Psoas muscle (tissue), 8 donors: ENCODE measurements around the gene PER2. TPM values are rescaled to one million over a fixed set of nuclear protein-coding genes. Genes with fewer than 3 reads are reported as not detected.

Experiments used
- ATAC-seq, 4 donors: fragments of 200-7000 bp; cut with Tn5 transposase; one replicate each; pipeline ENCODE4 v1.9.1; 2020; ENCODE audit warnings: moderate library complexity in 3 of 4, mild to moderate bottlenecking in 2 of 4
- DNase-seq, 2 donors: peaks; one replicate each; pipeline ENCODE4 v3.0.0-alpha.2; 2020
- H3K27ac ChIP-seq: fragments of 200-600 bp; one replicate; pipeline ENCODE4 v1.8.0; 2022
- H3K27me3 ChIP-seq, 3 donors: fragments of 200-600 bp in 1 of 3; one replicate each; pipeline versions ENCODE4 v1.6.1 to v1.8.0; 2013 to 2022; ENCODE audit warnings: low read length in 2 of 3, mild to moderate bottlenecking in 2 of 3, moderate library complexity in 1 of 3; ENCODE audit not compliant: insufficient read depth in 3 of 3
- H3K36me3 ChIP-seq, 2 donors: fragments of 200-600 bp in 1 of 2; one replicate each; pipeline versions ENCODE4 v1.6.1 to v1.8.0; 2013 to 2022; ENCODE audit warnings: low read depth in 1 of 2, mild to moderate bottlenecking in 1 of 2, moderate library complexity in 1 of 2; ENCODE audit not compliant: insufficient read depth in 1 of 2
- H3K4me1 ChIP-seq: fragments of 200-600 bp; one replicate; pipeline ENCODE4 v1.8.0; 2022
- H3K4me3 ChIP-seq: fragments of 200-600 bp; one replicate; pipeline ENCODE4 v1.8.0; 2022; ENCODE audit warnings: mild to moderate bottlenecking
- H3K9me3 ChIP-seq: fragments of 200-600 bp; one replicate; pipeline ENCODE4 v1.8.0; 2022
- CTCF ChIP-seq: fragments of 200-600 bp; IDR thresholded peaks from one replicate; pipeline ENCODE4 v1.8.0; 2022; ENCODE audit warnings: antibody characterized with exemption
- WGBS, 3 donors: extraction: QIAGEN DNeasy Blood & Tissue Kit; methylation state at CpG; one replicate each; pipeline versions ENCODE4 v1.1.6 to v1.1.7; 2013; 5-methylcytosine and 5-hydroxymethylcytosine counted together
- intact Hi-C, 2 donors: fragments of 100-400 bp; cut with DNase I; formaldehyde crosslinking; loops; one replicate each; pipeline versions ENCODE4 v1.11.0 to v1.14.2; 2022
- polyA plus RNA-seq, 3 donors: library from polyadenylated mRNA; stranded (reverse); fragments of 200-250 nt; gene quantifications; one replicate each; pipeline ENCODE4 v1.2.3, GENCODE V29; 2013
- total RNA-seq, 4 donors: library from RNA; stranded (reverse); fragmentation: NEBNext Ultra II Directional in 2 of 4; extraction: Animal tissue kit (Norgen Biotek cat#: 25700) in 2 of 4; gene quantifications; one replicate each; pipeline versions ENCODE4 v1.2.1 to v1.2.4, GENCODE V29; 2021 to 2023
- donor health status: healthy with polysubstance abuse.
- donor health status: DM: no; HTN: no; CAD: no; lungs with moderate emphysema.
- donor health status: Bipolar disorder and iron deficiency.
- donor health status: healthy.
- donor health status: DM: yes; HTN: yes; CAD: no.
- donor health status: DM: no; HTN: no; CAD: no.
- donor health status: DM: no; HTN: no; CAD: no.
- donor health status: DM: yes; HTN: yes; CAD: no.

The PER2 gene
- total and polyA plus RNA-seq, 7 donors, result 1.9 to 20.7 (median 7.8) TPM

GRCh38 chr2:238227587-238228032, 60.8 kb downstream of the PER2 start:
- Histone ChIP-seq H3K27me3 (no peaks in the 10 kb centered on the region), H3K4me1 (no peaks in the 10 kb centered on the region), H3K36me3 (no peaks in the 10 kb centered on the region), H3K27ac (no peak overlapping the region), H3K9me3 (no peaks in the 10 kb centered on the region), H3K4me3 (no peak overlapping the region)
- DNase-seq (no peak), ATAC-seq (no peak)
- TF ChIP-seq CTCF, result no peak
- intact Hi-C loops, result no loop called here
- WGBS, 3 donors, result 88 to 93% (median 92%) methylated on average over 11 of the region's 11 CpGs

DNA sequence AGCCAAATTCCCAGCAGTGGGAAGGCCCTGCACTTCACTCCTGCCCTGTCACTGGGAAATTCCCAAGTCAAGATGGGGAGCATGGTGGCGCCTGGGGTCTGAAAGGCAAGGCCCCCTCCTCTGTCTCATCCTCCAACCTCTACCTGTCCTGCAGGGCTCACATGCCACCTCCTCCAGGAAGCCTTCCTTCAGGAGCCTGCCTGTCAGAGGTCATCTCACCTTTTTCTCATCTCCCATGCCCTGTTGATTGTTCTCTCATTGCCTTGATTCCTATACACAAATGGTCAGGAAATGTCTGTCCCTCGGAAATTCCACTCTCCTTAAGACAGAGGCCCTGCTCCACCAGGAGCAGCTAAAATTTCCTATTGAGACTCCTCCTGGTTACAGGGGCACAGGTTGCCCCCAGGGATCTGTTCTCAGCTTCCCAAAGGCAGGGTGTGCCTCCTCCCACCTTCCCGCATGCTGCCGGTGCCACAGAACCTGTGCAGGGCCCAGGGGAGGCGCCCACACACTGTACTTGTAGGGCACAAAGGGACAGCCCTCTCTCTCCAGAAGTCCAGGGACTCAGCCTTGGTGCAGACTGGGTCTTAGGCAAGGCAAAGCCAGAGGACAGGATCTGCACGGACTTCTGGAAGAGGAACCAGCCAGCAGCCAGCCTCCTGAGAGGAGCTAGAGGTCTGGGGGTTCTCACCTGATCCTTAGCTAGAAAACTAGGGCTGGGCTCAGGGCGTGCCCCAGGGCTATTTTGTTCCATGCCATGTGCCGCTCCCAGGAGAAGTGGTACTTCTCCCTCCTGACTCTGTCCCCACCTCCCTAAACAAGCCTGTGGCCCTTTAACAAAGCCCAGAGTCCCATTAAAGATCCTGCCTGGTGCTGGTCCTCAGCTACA, 61.5 kb downstream of the PER2 start:
- Histone ChIP-seq H3K36me3 (no peaks in the 10 kb centered on the region), H3K4me3 (no peak overlapping the region), H3K9me3 (no peaks in the 10 kb centered on the region), H3K27me3 (no peaks in the 10 kb centered on the region), H3K4me1 (no peaks in the 10 kb centered on the region), H3K27ac (no peak overlapping the region)
- TF ChIP-seq CTCF, result no peak
- WGBS, 3 donors, result 92 to 95% (median 92%) methylated on average over 8 of the region's 8 CpGs
- intact Hi-C loops, result no loop called here
- DNase-seq (no peak), ATAC-seq (no peak)

DNA sequence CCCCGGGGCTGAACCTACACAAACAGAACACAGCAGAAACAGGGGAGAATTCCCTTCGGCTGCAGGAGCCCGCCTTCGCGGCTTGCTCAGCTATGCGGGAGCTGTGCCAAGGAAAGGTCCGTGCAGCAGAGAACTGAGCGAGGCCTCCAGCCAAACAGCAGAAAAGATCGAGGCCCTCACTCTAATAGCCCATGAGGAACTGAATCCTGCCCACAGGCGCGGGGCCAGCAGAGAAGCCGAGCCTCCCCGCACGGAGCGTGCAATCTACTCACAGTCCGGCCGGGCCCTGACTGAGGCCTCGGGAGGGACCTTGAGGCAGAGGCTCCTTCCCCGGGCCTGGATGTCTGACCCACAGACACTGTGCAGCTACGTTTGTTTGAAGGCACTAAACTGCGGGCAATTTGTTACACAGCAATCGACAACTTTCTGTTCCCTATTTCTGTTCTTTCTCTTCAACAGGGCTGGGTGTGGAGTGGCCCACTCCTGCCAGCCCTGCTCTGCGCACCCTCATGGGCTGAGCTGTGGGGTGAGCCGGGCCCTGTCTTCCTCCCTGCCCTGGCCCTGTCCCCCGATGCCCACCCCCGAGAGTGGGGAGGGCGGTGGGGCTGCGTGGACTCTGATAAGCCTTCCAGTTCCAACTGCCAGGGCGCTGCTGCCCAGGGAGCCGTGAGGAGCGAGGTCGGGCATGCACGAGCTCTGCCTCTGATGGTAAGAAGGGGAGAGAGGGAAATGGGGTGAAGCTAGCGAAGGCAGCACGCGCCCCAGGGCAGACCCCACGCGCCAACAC, 62.3 kb downstream of the PER2 start:
- Histone ChIP-seq H3K4me3 (no peak overlapping the region), H3K27me3 (no peaks in the 10 kb centered on the region), H3K36me3 (no peaks in the 10 kb centered on the region), H3K4me1 (no peaks in the 10 kb centered on the region), H3K9me3 (no peaks in the 10 kb centered on the region), H3K27ac (no peak overlapping the region)
- ATAC-seq, result no peak
- DNase-seq, result no peak
- 79 to 80% (median 79%) methylated on average over 37 to 38 of the region's 38 CpGs for WGBS, 3 donors
- intact Hi-C loops, result no loop called here
- TF ChIP-seq CTCF, result no peak

DNA sequence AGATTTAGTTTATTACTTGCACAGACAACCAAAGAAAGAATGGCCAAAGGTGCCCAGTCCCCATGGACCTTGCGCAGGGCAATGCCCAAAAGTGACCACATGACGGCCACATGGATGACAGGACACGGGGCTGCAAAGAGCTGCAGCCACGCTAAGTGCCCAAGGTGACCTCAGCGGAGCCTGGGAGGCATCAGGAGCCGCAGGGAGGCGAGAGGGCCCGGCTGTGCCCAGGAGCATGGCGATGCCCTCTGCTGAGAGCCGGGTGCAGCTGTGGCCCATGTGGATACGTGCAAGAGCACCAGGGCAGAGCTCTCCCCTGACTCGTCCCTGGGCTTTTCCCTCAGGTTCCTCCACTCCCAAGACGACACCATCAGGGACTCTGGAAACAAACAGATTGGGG, 63.3 kb downstream of the PER2 start:
- H3K27me3 ChIP-seq, result no peaks in the 10 kb centered on the region
- H3K36me3 ChIP-seq, result no peaks in the 10 kb centered on the region
- intact Hi-C loops, result no loop called here
- no peaks in the 10 kb centered on the region for H3K9me3 ChIP-seq
- 90 to 95% (median 93%) methylated on average over 13 of the region's 13 CpGs for WGBS, 3 donors
- no peak for DNase-seq
- no peak for ATAC-seq
- H3K4me3 ChIP-seq, result no peak overlapping the region
- no peaks in the 10 kb centered on the region for H3K4me1 ChIP-seq
- TF ChIP-seq CTCF, result no peak
- H3K27ac ChIP-seq, result no peak overlapping the region
